ENCODE data around the gene ZDHHC24.
"Not testable (repeated sequence)": the region's sequence is repeated elsewhere in the genome, so short reads cannot be mapped to it uniquely, and the experiment has no call there.

ZDHHC24 gene

DNA sequence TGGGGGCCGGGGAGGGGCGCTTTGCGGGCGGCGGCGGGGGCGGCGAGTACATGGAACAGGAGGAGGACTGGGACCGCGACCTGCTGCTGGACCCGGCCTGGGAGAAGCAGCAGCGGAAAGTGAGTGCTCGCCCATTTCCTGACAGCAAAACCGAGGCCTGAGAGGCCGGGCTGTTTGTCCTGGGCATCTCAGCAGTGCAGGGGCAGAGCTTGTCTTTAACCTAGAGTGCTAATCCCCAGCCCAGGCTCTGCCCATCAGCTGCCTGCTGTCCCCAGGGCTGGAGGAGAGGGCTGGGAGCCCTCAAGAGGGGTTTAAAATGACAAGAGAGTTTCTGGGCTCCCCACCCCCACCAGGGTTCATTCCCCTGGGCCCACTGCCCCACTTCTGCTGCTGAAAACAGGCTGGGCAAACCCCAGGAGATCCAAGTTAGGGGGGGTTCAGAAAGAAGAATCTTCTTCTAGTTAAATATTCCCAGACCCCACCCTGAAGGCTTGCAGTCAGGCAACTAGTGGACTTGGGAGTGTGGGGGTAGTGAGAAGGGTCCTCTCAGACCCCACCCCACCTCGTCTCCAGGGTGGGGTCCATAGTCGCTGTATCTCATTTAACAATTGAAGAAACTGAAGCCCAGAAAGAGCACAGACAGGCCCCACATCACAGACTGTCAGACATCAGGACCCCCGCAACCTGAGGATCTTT, 1.3 kb upstream of the ZDHHC24 start:
- no peak for DNase-seq (ENCODE audit: extremely low read depth in 1 of 2, low read depth in 1 of 2)

DNA sequence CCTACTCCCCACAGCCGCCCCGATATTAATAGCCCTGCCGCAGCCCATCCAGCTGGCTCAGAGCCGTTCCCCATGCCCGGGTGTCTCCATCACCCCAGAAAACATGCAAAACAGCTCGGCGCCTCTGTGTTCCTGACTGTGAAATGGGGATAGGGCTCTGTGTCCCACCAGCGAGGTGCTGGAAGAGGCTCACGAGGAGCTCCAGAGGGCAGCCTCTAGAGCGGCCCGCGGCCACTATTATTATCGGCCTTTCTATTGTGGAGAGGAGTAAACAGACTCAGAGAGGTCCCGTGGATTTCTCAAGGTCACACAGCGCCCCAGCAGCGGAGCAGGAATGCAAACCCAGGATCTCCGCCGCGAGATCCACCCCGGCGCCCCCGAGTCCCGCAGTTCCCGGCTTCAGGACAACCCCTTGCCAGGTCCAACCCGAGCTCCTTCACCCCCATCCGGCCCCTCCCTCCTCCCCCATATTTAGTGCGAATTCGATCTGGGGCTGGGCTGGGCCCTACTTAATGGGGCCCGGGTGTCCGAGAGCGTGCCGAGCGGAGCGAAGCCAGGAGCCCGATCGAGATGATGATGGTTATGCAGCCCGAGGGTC, 619 bp upstream of the ZDHHC24 start, which contains the start of gene ACTN3:
ACTN3 (plus strand) TSS at position 536 of the 598 bp plus-strand sequence; CDS start at position 571, 35 bp downstream.
- no peak for DNase-seq (ENCODE audit: extremely low read depth in 1 of 2, low read depth in 1 of 2)

DNA sequence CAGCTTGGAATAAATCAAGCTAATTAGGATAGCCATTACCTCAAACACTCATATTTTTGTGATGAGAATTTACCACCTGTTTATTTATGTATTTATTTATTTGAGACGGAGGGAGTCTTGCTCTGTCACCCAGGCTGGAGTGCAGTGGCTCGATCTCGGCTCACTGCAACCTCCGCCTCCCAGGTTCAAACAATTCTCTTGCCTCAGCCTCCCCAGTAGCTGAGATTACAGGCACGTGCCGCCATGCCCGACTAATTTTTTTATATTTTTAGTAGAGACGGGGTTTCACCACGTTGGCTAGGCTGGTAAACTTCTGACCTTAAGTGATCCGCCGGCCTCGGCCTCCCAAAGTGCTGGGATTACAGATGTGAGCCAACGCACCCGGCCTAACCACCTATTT, 896 bp downstream of the ZDHHC24 start:
- DNase-seq (ENCODE audit: extremely low read depth in 1 of 2, low read depth in 1 of 2), result not testable (repeated sequence)

DNA sequence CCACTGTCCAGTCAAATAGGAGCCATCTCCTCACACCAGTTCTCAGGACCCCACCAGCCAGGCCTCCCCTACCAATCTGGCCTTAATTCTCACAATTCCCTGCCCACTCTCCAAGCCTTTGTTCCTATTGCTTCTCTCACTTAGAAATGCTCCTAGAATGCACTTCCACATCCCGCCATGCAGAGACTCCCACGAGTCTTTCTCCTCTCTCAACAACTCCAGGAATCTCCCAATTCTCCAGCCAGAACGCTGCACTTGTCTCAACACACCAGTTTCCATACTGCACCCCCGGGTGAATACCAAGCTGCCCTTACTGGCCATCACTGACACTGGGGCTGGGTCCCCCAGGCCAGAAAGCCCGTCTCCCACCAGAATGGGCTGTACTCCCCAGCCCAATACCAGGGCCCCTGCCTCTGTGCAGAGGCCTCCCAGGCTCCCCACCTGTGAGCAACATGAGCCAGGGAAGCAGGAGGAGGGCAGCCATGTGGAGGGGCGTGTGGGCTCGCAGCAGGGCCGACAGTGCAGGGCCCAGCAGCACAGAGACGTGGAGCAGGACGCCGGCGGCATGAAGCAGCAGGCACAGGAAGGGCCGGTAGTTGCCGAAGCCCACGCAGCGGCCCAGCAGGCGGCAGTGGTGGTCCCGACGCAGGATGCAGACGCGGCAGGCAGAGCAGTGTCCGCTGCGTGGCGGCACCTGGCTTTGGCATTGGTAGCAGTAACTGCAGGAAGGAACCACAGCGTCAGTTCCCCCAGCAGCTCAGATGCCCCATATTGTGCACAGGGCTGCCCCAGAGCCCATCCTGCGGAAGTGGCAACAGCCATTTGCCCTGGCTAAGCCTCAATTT, 2.4 kb downstream of the ZDHHC24 start:
- DNase-seq (ENCODE audit: extremely low read depth in 1 of 2, low read depth in 1 of 2), result peak; percentile 27 to 51

DNA sequence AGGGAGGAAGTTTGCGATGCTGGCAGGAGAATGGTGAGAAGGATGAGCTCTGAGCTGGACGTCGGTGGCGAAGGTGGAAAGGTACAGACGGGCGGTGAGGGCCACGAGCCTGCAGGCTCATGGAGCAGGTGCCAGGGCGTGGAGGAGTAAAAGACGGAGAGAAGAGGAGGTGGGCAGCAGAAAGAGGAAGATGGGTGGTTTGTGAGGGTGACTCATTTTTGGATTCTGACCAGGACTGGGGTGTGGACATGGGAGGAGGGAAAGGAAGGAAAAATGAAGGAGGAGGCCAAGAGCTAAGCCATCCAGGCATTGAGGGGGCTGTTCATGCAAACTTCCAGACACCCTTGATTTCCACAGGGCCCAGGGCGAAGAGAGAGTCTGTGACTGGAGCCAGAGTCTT, 3.5 kb downstream of the ZDHHC24 start:
- DNase-seq (ENCODE audit: extremely low read depth in 1 of 2, low read depth in 1 of 2), result no peak

DNA sequence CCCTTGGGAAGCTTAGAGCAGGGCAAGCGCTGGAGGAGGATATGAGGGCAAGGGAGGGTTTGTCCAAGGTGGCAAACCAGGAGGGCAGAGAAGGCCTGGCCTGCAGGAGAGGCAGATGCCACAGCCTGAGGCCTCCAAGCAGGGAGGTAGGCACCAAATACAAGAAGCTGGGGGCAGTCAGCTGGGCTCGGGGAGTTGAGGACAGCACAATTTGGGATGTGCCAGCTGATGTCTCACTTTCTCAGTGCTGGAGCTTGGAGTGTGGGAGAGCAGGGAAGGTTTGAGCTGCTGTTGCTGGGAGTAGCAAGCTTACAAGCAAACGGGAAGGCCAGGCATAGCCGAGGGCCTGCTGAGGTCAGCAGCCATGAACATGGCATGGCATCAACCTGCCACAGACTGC, 4.0 kb downstream of the ZDHHC24 start:
- DNase-seq (ENCODE audit: extremely low read depth in 1 of 2, low read depth in 1 of 2), result no peak

DNA sequence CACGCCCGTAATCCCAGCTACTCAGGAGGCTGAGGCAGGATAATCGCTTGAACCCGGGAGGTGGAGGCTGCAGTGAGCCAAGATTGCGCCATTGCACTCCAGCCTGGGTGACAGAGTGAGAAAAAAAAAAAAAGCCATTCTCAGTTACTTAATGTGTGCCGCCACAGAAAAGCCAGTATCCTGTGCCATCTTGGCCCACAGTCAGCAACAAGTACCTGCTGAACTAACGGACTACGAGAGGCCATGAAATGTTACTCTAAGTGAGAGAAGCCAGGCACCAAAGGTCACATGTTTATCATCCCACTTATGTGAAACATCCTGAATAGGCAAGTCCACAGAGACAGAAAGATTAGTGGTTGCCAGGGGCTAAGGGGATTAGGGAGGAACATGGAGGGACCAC, 5.2 kb downstream of the ZDHHC24 start:
- not testable (repeated sequence) for DNase-seq (ENCODE audit: extremely low read depth in 1 of 2, low read depth in 1 of 2)

DNA sequence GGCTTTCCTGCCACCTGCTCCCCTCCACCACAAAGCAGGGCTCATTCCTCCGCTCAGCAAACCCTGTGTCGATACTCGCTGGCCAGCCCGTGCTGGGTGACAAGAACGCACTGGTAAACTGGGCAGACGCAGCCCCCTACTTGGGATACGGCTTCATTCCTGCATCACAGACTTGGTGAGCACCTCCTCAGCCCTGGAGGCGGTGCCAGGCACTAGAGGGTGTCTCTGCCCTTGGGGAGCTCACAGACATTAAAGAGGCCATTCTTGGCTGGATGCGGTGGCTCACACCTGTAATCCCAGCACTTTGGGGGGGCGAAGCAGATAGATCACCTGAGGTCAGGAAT, 6.0 kb downstream of the ZDHHC24 start:
- no peak for DNase-seq (ENCODE audit: extremely low read depth in 1 of 2, low read depth in 1 of 2)

DNA sequence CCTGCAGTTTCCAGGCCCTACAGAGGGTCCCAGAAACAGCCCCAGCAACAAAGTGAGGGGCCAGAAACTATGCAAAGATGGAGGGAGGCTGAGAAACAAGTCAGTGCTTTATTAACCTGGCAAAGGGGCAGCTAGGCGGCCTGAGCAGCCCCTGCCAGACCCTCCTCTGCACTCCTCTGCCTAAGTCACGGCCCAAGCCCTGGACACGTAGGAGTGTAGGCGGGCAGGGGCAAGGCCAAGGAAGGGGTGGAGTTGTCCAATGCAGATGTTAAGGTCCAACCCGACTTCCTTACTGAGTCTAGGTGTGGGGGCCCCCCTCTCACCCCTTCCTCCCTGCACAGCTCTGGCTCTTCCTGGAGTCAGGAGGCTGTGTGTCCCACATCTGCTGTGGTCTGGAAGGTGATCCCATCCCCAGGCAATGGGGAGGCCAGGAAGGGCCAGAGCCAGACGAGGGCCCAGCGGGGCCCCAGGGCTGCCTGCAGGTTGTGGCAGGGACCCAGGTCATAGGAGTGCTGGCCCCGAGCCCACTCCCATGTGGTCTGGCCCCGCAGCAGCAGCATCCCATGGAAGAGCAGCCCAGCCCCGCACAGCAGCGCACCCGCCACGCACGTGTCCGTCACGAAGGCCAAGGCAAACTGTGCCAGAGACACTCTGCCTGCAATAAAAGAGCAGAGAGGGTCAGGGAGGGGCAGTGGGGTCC, 6.5 kb downstream of the ZDHHC24 start:
- no peak for DNase-seq (ENCODE audit: extremely low read depth in 1 of 2, low read depth in 1 of 2)

DNA sequence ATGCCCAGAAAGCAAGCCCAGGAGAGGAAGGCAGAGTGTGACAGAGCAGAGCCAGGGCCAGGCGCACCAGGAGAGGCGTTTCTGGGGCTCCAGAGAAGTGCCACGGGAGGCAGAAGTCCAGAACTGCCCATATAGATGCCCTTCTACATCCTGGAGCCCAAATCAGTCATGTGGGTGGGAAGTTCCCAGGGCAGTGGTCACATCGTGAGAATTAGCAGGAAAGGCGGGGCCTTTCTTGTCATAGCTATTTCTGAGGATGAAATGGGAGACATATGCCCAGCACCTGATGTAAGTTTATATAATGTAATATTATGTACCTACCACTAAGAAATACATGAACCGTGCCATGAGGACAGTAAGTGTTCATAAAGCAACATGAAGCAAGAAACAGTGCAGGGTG, 13.1 kb downstream of the ZDHHC24 start:
- DNase-seq (ENCODE audit: extremely low read depth in 1 of 2, low read depth in 1 of 2), result no peak

DNA sequence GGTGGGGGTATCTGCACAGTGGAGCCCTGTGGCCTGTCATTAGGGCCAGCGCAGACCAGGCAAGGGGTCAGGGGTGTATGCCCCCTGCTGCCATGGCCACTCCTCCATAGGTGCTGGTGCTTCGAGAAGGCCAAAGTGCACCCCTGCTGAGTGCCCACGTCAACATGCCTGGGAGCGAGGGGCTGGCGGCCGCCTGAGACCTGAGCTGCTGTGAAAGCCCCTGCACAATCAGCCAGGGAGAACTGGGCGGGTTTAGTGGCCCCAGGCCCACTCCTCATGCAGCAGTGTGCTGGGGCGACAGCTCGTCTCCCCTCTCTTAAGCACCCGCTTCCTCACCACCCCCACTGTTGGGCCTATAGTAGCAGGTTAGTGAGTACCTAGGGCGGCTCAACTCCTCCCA, 14.0 kb downstream of the ZDHHC24 start:
- DNase-seq (ENCODE audit: extremely low read depth in 1 of 2, low read depth in 1 of 2), result no peak

DNA sequence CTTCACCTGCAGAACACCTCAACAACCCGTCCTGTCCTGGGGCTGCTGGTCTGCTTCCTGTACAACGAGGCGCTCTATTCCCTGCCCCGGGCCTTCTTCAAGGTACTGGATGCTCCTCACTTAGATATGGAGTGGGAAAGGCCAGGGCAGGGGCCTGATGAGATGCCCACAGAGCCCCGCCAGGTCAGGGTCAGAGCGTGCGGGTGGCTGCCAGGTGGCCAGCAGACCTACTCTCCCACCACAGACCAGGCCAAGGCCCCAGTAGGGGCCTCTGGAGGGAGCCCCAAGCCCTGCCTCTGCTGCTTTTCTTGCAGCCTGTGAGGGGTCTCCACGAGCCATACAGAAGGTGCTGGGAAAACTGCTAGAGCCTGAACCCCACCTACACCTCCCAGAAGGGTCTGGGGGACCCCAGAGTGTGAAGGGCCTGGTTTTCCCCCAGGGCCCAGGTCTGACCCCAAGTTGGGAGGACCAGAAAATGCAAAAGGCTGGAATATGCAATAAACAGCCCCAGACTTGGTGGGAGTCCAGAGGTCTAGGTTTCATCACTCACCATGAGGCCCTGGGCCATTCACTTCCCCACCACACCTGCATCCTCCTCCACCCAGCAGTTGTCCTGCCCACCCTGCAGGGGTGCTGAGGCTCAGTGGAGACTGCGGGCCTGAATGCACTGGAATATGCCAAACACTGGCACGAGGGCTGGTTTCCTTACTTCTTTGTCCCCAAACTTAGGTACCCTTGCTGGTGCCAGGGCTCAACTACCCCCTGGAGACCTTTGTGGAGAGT, 14.7 kb downstream of the ZDHHC24 start:
- no peak for DNase-seq (ENCODE audit: extremely low read depth in 1 of 2, low read depth in 1 of 2)

DNA sequence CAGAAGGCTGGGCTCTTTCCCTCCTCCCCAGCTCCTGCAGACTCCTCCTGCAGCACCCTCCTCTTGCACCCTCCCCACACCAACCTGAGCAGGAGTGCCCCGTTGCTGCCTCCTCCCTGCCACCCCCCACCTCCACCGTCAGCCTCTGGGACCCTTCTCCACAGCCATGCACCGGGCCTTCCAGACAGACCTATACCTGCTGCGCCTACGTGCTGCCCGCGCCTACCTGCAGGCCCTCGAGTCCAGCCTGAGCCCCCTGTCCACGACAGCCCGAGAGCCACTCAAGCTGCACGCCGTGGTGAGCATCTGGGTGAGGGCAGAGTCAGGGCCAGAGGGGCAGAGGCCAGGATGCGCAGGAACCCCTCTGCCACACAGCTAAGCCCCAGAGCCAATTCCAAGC, 16.2 kb downstream of the ZDHHC24 start:
- no peak for DNase-seq (ENCODE audit: extremely low read depth in 1 of 2, low read depth in 1 of 2)

DNA sequence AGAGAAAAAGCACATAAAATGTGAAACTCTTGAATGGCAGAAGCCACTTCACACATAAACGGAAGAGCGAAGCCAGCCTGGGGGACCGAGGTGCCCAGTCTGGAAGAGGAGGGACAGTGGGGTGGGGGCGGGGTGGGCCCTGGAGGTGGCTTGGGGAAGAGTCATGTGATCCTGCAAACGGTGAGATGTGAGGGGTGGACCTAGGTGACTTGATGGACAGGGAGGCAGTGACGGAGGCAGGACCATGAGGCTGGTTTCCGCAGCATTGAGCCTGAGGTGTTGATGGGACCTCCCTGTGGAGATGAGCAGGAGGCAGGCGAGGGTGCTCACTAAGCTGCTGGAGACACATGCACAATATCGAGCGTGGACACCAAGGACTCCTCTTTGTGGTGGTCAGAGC, 16.8 kb downstream of the ZDHHC24 start:
- DNase-seq (ENCODE audit: extremely low read depth in 1 of 2, low read depth in 1 of 2), result no peak

DNA sequence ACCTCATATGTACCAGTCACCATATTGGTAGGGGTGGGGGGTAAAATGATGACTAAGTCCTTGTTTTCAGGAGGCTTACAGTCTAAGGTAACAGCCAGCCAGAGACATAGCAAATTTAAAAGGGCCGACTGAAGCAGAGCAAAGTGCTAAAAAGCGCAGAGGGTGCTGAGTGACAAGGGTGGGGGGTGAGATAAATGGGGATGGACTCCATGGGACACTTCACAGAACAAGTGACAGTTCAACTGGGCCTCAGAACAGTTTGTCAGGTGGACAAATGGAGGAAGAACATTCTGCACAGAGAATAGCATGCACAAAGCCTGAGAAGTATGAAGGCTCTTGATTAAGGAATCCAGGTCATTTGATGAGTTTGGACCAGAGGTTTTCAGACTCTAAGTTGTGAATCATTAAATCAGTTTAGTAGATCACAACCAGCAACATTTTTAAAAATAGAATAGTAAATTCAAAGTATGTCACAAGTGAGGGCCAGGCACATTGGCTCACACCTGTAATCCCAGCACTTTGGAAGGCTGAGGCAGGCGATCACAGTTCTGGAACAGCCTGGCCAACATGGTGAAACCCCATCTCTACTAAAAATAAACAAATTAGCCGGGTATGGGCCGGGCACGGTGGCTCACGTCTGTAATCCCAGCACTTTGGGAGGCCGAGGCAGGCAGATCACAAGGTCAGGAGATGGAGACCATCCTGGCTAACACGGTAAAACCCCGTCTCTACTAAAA, 21.4 kb downstream of the ZDHHC24 start:
- DNase-seq (ENCODE audit: extremely low read depth in 1 of 2, low read depth in 1 of 2), result no peak

DNA sequence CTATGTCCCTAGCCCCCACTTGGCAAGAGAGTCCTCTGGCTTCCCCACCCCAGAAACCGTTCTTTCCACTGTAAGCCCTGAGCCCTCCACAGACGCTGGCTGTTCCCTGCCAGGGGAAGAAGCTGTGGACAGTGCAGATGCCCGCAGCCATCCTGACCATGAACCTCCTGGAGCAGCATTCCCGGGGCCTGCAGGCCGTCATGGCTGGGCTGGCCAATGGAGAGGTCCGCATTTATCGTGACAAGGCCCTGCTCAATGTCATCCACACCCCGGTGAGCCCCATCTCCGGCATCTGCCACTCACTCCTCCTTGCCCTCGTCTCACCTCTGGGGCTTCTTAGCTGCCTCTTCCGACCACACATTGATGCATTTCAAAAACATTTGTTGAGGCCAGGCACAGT, 22.2 kb downstream of the ZDHHC24 start:
- no peak for DNase-seq (ENCODE audit: extremely low read depth in 1 of 2, low read depth in 1 of 2)

DNA sequence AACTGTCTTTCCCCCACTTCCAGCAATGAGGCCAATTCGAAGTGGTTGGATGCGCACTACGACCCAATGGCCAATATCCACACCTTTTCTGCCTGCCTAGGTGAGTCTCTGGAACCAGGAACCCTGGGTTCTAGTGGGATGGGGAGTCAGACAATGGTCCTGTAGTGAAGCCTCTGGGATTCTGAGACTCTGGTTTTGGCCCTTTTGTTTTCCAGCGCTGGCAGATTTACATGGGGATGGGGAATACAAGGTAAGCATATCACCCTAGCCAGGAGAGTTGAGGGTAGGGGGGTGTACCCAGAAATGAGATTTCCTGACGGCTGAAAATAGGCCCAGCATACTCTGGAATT, 34.9 kb downstream of the ZDHHC24 start:
- no peak for DNase-seq (ENCODE audit: extremely low read depth in 1 of 2, low read depth in 1 of 2)

DNA sequence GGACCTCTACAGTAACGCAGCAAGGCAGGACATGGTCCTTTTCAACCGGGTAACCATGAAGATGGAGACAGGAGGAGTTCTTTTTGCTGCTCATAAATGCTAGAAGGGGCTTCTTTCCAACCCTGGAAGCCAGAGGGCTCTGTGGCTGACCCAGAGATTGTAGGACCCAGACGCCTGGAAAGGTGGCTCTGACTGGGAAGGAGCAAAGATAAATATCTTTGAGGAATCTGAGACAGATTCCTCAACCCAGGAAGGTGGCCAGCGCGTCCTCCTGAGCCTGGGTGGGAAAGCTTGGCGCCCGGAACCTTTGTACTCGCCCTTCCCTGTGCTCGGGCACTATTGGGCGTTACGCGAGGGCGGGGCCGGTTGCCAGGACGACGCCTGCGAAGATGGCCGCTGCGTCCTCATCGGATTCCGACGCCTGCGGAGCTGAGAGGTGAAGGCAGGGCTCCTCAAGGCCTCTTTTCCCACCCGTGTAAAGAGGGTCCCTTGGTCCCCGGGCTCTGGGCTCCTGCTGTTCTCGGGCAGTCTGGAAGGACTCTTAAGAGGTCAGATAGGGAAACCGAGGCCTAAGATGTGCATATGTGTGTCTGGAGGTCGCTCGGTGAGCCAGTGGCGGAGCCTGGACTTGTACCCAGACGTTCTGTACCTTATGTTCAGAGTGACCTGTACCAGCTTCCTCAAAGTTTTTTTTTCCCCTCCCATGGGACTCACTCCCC, 35.4 kb downstream of the ZDHHC24 start, which contains the start of gene BBS1:
BBS1 (plus strand) TSS at position 365 of the 719 bp plus-strand sequence; CDS start at position 390, 25 bp downstream.
- peak; percentile 51 to 76 for DNase-seq (ENCODE audit: extremely low read depth in 1 of 2, low read depth in 1 of 2)

DNA sequence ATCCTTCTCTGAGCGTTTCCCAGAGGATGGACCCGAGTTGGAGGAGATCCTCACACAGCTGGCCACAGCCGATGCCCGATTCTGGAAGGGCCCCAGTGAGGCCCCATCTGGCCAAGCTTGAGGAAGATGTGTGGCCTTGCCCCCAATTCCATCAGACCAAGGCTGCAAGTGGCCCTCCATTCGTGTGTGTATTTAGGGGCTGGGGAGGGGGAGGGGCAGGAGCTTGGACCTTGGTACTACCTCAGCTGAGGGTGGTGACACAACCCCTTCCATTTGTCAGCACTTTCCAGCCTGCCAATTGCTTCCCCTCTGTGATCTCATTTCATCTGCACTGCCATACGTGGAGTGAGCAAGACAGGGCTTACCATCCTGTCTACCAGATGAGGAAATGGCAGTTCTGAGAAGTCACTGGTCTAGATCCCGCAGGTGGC, 36.7 kb downstream of the ZDHHC24 start:
- DNase-seq (ENCODE audit: extremely low read depth in 1 of 2, low read depth in 1 of 2), result no peak
